ENCODE results near the gene DACT2.
"Not testable (repeated sequence)": the region's sequence is repeated elsewhere in the genome, so short reads cannot be mapped to it uniquely, and the experiment has no call there.

The DACT2 gene

DNA sequence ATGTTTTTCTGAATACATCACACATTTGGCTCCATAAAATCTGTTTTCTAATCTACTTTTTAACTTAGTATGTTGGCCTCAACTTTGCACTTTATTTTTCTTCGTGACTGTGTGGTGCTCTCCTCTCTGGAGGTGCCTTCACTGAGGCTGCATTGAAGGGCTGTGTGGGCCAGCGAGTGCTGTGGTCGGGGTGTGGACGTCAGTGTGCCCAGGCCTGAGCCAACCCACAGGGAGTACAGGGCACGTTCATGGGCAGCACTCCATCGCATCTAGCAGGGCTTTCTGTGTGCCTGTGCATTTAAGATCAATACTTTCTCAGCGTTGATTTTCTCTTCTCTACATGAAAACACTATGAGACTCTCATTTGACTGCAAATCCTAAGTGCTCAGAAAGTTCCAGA lies 37.8 kb downstream of the DACT2 start:
- no peak for DNase-seq (ENCODE audit: low read depth in 2 of 2, low spot score in 1 of 2)

DNA sequence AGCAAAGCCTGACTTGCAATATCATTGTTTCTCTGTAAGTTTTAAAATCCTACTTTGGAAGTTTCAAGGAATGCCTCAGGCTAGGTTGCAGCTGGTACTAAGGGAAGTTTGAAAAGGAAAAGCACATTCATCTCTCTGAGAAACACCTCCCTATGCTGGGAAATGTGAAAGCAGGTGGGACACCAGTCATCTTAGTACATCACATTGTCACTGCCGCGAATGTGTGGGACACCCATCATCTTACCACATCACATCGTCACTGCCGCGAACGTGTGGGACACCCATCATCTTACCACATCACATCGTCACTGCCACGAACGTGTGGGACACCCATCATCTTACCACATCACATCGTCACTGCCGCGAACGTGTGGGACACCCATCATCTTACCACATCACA lies 38.3 kb downstream of the DACT2 start:
- DNase-seq (ENCODE audit: low read depth in 2 of 2, low spot score in 1 of 2) = not testable (repeated sequence)

- no peak for DNase-seq (ENCODE audit: low read depth in 2 of 2, low spot score in 1 of 2)
Measured at GRCh38 chr6:168280899-168281245, 38.7 kb downstream of the DACT2 start.

GRCh38 chr6:168280020-168280898 lies 39.3 kb downstream of the DACT2 start:
- DNase-seq (ENCODE audit: low read depth in 2 of 2, low spot score in 1 of 2) = no peak

GRCh38 chr6:168279403-168279935 lies 40.1 kb downstream of the DACT2 start:
- DNase-seq (ENCODE audit: low read depth in 2 of 2, low spot score in 1 of 2) = no peak

DNA sequence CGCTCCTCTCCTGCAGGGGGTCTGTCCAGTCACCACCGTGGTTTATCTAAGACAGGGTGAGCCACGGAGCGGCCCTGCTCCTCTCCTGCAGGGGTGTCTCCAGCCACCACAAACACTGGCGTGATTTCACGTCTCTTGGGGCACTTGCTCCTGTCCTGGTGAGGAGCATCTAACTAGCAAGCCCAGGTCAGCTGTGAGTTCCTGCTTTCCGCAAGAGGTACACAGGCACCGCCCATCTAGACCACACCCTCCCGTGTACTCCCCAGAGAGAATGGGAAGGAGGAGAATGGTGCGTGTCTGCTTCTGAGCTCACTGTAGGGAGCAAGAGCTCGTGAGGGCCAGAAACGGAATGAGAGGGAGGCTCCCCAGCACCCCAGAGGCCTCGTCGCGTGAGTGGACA lies 40.7 kb downstream of the DACT2 start:
- no peak for DNase-seq (ENCODE audit: low read depth in 2 of 2, low spot score in 1 of 2)

GRCh38 chr6:168277274-168277669 lies 42.3 kb downstream of the DACT2 start:
- no peak for DNase-seq (ENCODE audit: low read depth in 2 of 2, low spot score in 1 of 2)

DNA sequence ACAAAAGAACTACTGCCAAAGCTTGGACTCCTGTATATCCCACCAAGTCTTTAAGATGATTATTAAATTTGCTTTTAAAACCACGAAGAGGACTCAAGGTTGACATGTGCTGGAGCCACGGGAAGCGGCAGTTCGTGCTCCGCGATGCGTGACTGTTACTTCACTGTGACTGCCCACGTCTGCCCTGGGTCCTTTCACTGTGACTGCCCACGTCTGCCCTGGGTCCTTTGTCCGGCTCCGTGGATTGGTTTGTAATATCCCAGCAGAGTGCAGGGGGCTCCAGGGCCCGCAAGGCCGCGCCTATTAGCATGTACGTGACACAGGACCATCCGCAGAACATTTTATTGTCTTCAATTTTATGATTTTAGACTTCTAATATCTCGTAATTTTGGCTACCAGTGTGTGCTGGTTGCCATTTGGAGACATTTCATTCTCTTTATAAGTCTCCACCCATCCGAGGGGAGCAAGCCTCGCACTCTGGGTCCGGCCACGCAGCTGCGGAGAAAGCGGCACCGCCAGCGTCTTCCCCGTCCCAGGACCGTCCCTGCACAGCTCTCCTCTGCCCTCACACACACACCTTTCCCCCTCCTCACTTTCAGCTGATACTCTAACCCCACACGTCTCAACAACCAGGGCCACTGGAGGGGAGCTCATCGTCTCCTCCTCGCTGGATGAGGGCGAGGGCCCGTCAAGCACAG lies 42.9 kb downstream of the DACT2 start:
- DNase-seq (ENCODE audit: low read depth in 2 of 2, low spot score in 1 of 2) = no peak

DNA sequence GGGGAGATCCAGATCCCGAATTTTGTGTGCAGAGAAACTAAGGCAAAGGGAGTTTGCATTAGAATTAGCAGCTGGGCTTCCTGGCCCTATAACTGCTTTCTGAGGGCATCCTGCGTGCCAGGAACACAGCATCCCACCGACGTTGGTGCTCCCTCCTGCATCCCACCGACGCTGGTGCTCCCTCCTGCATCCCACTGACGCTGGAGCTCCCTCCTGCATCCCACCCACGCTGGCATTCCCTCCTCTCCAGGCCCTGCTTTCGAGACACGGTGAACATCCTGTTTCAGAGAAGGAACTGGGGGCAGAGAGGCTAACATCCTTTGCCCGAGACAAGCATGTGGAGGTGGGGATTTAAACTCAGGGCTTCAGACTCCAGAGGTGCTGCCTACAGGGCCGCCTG lies 44.4 kb downstream of the DACT2 start:
- DNase-seq (ENCODE audit: low read depth in 2 of 2, low spot score in 1 of 2) = no peak

DNA sequence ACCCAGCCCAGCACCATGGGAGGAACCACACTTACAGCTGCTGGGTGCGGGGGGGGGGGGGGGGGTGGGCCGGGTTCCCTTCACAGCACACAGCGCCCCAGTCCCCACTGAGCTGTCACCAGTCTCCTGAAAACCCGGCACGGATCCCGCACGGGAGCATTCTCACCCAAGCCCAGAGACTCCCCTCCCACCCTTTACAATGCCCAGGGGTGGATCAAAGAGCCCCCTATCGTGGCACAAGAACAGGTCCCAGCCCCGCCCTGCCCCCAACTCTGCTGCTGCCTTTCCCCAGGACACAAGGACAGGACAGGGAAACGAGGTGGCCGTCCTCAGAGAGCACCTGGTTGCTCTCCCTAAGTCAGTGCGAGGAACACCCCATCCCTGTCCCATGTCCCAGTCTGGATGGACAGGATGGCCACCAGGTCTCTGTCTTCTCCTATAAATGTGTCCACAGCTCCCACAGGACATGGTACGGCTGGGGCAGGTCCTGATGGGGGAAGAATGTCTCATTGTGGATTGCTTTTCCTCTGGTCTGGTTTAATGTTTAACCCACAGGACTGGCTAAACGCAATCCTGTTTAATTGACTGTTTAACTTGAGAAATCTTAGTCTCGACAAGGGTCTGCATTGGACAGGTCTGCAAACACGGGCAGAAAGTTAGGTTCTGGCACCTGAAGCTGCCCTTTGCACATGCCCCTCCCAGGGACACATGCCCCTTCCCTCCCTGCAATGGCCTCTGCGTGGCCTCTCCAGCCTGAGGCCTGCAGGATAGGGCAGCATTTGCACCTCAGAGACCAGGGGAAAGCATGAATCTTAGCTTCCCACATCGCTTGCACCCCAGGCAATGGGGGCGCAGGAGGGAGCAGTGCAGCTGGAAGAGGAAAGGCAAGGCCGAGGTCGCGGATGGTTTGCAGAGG lies 45.3 kb downstream of the DACT2 start:
- no peak for DNase-seq (ENCODE audit: low read depth in 2 of 2, low spot score in 1 of 2)

DNA sequence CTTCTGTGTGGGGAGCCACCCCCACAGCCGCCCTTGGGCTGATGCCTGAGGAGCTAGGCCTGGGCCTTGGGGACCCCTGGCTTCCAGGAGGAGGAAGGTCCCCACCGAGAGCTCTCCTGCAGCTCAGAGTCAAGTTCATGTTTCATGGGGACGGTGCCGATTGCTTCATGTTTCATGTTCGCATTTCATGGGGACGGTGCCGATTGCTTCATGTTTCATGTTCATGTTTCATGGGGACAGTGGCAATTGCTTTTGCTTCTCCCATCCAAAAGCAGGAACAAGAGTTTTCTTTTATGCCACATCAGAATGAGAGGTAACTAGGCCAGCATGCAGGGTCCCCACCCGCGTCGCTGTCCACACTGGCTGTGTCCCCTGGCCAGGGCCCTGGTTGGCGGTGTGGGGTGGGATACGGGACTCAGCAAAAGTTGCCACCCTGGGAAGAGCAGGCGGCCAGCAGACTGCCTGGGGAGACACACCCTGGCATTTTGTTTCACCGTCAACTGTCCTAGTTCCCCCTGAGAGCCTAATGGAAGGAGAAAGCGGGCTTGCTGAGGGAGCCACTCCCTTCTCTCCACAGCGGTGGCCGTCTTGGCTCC lies 46.0 kb downstream of the DACT2 start:
- no peak for DNase-seq (ENCODE audit: low read depth in 2 of 2, low spot score in 1 of 2)

DNA sequence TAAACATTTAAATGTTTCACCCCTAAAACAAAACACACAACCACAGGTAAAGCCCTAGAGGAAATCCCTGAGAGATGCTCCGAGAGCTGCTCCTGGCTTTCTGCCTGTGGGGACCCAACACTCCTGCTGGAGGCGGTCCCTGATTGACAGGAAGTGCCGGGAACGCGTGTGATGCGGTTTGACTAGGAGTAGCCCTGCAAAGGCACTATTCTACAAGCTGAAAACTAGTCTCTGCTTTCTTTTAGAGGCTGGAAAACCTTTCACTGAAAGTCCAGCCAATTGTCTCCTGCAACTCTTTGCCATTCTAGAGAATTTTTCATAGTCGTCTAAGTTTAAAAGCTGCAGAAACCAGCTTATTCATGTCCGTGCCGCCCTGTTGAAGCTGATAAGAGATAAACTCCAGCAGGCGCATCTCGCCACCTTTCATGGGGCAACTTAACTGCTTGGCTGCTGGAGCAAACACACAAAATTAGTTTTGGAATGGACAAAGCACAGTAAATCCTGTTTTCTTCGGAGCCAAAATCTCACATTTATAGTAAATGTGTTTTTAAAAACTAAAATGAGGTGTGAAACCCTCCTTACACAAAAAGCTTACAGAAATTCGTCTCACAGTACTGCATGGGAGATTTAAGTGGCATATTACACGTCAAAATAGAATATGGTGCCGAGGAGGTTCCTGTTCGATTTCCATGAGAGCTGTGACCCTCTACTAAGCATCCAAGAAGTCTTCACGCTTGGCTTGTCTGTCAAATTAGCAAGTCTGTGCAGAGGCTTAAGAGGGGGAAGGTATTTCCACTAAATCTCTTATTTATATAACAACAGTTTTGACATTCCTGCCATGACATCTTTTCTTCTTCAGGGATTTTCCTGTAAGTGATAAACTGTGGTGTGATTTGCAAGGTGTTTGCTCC lies 46.9 kb downstream of the DACT2 start:
- DNase-seq (ENCODE audit: low read depth in 2 of 2, low spot score in 1 of 2) = no peak

GRCh38 chr6:168270274-168271172 lies 49.1 kb downstream of the DACT2 start:
- no peak for DNase-seq (ENCODE audit: low read depth in 2 of 2, low spot score in 1 of 2)

DNA sequence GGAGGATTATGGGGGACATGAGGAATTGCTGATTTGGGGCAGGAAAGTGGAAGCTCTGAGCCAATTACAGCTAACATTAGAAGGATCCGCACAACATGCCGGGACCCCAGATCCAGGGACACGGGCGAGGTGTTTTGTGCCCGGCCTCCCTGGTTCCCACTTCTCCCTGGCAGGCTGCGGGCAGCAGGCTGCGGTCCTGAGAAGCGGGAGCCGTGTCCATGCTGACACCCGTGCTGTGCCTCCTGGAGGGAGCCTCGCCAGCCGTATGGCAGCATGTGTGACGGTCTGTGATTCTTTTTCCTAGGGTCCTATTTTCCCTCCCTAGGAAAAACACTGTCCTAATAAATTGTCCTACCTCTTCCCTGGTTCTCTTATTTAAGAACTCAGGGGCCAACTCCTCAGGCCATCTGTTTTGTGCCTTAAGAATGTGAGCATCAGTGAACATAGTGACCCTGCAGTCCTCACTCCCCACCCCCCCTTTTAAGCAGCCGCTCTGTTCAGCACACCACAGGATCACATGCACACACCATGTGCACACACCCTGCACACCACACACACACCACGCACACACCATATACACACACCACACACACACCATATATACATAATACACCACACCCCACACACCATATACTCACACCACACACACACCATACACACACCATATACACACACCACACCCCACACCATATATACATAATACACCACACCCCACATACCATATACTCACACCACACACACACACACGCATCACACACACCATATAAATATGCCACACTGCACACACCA lies 49.9 kb downstream of the DACT2 start:
- DNase-seq (ENCODE audit: low read depth in 2 of 2, low spot score in 1 of 2) = no peak

GRCh38 chr6:168268755-168269154 lies 50.8 kb downstream of the DACT2 start:
- no peak for DNase-seq (ENCODE audit: low read depth in 2 of 2, low spot score in 1 of 2)

- not testable (repeated sequence) for DNase-seq (ENCODE audit: low read depth in 2 of 2, low spot score in 1 of 2)
Measured at GRCh38 chr6:168267779-168268178, 51.8 kb downstream of the DACT2 start.

DNA sequence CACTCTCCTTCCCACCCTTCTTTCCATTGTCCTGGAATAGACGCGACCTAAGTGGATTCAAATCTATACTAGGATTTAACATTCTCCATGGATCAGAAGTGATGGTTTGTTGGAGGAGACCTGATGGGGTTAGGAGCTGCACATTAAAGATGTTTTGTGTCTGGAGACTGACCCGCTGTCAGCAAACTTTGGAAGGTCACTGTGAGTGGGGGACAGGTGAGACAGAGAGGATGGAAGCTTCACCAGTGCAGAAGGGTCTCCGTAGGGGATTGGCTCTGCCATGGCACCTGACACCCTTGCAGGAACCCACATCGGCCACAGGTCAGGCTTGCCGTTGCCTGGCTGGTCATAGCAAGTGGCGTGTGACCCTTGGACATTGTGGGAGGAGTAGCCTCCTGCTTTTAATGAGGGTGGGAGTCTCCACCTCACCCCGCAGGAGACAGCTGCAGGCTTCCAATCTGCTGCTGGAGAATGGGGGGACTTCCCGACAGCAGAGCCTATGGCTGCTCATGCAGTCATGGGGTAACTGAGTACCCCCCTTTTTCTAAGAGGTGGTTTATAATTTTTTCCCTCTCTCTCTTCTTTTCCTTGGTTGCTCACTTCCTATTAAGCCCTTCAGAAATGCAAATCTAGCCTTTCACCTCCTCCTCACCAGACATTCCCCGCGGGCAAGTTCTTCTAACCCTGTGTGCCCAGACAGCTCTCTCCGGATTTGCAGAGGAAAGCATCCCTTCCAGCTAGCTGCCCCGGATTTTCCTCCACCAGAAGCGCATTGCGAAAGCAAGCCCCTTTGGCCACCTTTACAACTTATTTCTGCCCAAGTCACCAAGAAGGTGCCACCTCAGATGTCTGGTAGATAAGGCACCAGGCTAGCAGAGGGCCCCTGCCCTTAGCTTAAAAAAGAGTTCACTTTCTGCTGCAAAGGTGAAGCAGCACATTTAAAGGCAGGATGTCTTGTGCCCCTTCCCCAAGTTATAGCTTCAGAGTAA lies 53.5 kb downstream of the DACT2 start:
- DNase-seq (ENCODE audit: low read depth in 2 of 2, low spot score in 1 of 2) = no peak

Measured in stimulated activated CD8-positive, alpha-beta memory T cell treated with anti-CD3 and anti-CD28 coated beads, Interleukin-4, amount 100 ng/mL, for 1 hour (primary cell).